GM18511 (cell line): ENCODE measurements around the gene IP6K3.

Source experiments
- ATAC-seq: cut with Tn5 transposase; IDR thresholded peaks from one replicate; pipeline ENCODE4 v1.9.1; 2021; ENCODE audit warnings: mild to moderate bottlenecking, moderate library complexity; ENCODE audit not compliant: unreplicated experiment

Gene IP6K3

DNA sequence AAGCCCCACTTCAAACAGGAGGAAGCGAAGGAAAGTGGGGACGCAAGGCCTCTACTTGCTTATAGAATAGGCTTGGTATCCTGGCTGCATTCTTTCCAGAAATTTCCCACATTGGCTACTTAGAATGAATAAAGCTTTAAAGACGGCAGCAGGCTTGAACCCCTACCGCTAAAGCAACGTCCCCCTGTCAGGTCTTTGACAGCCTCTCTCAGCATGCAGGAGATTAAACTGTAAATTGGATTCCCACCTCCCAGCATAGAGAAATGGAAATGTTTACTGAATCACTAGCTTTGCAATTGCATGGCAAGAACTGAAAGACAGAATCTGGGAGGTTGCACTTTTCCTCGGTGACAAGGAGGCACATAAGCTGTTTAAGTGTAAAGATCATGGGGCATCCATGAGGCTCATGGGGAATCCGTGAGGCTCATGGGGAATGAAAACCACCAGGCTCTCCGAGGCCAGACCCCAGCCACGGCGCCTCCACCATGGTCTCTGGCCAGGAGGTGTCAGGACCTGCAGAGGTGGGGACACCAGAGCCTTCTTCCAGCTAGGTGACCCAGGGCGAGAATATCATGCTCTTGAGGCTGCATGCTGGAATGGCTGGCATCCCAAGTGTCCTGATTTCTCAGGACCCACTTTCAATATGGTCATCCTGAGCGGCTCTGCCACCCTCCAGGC, 31.9 kb upstream of the IP6K3 start:
- ATAC-seq, result no peak

DNA sequence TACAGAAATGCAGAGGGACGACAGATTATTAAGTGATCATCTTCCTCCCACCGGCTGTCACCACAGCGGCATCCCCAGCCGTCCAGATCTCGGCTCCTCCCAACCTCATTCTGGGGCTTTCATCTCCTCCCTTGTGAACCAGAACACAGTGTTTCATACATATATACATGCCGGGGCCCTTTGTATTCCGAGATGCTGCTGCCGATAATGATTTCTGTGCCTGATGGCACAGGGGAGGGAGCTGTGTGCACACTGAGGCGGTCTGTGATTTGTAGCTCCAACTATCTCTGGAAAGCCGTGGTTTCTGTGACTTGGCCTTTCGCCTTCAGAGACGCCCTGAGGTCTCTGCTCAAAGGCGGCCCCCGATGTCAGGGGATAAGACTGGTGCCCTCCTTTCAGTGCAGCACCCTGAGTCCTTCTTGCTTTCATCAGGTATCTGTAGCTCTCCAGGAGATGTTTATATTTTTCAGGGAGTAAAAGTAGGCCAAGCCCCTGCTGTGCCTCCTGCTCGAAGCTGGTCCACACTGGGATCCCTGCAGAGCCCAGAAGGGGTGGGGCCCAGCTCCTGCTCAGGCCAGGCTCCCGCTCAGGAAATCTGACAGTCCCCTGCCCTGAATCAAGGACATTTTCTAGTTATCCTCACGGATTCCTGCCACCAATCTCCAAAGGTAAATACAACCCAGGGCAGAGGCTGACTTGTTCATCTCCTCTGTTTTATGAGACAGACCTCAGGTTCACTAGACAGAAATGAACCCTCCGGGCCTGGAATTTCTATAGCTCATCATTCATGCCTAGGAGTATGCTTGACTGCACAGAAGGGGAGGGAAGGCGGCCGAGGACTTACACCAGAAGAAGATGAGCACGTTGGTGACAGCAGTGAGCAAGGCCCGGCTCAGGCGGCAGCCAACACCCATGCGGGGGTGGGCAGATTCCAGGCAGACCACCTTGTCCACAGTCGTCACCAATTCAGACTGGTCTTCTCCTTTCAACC, 31.0 kb upstream of the IP6K3 start:
- no peak for ATAC-seq

DNA sequence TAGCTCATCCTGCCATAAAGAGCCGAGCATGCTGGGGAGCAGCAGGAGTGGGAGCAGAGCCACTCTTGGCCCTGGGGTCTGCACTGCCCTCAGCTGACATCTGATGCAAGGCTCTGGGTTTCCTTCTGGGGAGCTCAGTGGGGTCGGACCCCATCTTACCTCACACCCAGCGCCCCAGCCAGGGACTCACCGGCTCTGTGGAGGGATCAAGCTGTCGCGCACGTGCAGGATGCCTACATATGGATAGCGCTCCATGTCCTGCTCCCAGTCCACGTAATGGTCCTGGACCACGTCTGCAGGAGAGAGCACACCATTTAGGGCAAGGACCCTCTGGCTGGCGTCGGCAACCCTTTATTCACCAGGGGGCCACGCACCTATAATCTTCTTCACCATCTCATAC, 30.1 kb upstream of the IP6K3 start:
- no peak for ATAC-seq

DNA sequence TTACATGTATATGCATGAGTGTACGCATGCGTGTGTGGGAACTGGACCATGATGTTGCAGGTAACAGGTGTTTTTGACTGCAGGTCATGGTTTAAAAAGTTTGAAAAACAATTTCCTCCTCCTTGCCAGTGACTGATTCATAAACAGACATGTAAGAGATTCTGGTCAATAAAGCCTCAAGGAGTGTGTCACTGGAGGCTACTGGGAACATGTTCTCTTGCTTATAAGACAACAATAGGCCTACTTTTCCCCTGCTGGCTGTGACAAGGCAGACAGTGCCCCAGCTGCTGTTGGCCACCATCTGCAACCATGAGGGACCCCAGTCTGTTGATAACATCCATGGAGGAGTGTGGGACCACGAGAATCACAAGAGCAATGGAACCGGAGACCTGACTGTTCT, 29.5 kb upstream of the IP6K3 start:
- ATAC-seq, result no peak

DNA sequence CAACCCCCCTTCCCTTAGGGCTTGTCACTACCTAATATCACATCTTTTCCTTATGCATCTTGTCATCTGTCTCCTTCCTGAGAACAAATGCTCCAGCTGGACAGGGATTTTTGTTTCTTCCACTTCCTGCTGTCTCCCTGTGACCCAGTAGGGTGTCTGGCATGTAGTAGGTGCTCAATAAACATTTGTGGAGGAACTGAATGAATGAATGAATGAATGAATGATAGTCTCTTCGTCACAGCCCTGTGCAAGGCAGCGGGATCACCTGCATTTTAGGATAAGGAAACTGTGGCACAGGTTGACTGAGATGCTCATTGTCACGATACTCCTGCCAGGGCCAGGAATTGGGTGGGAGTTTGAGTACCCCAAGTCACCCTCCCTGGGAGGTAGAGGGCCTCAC, 28.1 kb upstream of the IP6K3 start:
- no peak for ATAC-seq

DNA sequence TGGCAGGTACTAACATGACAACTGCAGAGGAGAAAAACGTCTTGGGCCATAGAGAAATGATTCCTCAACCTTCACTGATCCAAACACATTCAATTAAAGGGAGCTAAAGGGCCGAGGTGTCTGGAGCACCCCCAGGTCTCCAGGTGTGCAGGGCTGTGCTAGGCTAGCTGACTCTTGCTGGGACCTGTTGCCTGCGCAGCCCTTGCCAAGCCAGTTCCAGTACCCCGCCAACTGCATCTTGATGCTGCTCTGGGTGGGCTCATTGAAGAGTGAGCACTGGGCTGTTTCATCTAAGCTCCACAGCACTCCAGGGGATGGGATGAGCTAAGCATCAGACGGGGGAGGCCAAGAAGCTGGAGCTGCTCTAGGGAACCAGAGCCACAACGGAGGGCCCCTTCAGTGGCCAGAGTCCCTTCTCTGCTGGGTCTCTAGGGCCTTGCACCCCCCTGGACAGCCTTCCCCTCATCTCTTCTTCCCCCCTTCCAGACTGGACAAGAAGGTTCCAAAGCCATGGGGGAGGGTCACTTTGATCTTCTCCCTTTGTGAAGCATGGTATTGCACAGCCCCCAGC, 26.3 kb upstream of the IP6K3 start:
- ATAC-seq, result no peak

DNA sequence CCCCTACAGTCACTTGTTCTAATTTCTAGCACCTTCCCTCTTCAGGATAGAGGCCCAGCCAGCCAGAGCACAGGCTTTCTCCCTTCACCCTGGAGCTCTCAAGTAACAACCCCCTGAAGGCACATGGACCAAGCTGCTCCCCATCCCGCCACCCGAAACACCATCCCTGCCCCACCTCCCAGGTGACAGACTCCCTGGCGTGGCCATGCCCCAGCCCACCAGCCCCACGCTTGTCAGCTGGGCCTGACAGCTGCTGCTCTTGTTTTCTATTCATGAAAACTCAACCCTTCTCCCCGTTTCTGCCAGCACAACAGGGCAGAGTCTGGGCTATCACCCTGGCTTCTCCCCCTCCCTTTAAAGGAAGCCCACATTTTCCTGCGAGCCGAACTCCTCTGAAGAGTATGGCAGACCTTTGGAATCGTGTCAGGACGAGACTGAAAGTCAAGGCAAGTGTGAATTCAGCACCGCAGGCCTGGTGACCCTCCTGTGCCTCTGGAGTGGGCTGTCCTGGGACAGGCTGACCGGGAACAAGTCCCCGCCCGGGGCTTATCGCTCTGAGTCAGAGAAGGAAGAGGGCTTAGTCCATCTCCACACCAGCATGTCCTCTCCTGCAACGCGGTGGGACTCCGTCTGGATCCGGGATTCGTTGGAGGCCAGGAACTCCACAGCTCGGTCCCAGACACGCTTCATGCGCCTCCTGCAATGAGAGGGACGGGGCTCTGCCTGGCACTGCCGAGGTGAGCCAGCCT, 25.6 kb upstream of the IP6K3 start:
- no peak for ATAC-seq

DNA sequence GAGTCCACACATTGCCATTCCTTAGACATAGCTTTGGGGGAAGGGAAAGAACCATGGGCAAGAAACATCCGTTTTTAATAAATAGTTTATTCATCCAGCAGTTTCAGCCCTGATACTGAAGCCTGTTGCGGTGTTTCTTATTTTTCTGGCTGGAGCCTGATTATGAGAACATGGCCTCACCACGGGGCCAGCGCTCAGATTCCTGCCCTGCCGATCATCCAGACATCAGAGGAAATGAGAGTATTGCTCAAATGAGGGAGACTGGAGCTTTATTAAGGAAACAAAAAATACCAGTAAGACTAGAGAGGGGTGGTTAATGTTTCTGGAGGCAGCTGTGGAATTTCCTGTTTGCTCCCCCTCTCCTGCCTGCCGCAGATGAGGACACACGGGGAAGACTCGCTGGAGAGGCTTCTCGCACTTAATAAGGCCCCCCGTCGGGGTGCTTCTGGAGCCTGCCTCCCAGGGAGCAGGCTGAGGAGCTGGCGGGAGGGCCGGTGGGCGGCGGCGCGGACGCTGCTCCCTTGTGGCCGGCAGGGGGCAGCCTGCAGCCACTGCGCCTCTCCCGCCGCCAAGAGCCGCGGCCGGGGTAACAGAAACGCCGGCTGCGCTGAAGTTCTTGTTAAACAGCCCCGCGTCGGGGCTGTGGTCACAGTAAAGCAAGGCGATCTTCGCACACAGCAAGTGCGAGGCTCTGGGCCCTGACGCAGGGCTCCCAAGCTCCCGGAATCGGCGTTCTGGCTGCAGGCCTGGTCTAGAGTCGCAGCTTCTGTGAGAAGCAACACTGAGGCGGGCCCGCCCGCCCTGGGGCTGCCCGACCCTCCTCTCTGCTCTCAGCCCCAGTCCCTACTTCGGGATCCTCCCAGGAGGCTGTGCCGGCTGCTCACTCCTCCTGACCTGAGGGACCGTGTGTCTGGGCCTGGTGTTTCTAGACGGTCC, 24.7 kb upstream of the IP6K3 start:
- no peak for ATAC-seq

DNA sequence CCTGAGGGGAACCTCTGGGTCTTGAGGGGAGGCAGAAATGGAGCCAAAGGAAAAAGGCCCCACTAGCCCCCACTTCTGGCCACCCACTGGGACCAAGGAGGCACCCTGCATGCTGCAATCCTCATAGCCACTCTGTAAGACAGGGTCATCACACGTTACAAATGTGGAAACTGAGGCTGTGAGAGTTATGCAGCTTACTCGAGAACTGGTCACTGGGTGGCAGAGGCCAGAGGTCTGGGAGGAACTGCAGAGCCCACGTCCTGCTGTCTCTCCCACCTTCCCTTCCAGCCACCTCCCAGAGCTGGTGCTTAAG, 24.1 kb upstream of the IP6K3 start:
- no peak for ATAC-seq

DNA sequence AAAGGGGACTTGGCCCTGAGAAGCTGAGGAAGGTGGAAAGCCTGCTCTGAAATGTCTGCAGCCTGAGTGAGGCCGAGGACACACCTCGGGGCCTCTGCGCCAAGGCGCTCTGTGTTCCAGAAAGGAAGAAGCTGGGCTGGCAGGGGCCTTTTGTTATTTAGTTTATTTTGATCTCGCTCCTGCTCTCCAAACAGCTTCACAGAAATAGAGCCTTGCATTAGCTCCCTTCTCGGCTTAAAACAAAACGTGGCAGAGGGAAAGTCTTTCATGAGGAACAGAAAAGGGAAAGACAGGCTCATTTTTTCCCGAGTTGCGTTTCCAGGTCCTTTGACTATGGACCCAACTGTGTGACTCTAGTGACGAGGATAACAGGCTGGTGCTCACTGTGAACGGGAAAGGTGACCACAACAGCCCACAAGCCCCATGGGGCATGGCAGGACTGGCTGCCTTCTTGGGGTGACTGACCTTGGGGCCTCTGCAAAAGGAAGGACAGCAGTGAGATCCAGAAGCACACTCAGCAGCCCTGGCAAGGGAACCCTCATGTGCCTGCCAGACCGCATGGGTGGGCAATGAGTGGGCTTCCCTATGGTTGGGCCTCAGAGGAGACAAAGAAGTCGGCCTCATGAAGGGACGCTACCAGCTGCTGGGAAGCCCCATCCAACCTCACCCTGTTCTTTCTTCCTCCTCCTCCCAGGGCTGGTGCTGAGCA, 23.6 kb upstream of the IP6K3 start:
- ATAC-seq, result no peak

DNA sequence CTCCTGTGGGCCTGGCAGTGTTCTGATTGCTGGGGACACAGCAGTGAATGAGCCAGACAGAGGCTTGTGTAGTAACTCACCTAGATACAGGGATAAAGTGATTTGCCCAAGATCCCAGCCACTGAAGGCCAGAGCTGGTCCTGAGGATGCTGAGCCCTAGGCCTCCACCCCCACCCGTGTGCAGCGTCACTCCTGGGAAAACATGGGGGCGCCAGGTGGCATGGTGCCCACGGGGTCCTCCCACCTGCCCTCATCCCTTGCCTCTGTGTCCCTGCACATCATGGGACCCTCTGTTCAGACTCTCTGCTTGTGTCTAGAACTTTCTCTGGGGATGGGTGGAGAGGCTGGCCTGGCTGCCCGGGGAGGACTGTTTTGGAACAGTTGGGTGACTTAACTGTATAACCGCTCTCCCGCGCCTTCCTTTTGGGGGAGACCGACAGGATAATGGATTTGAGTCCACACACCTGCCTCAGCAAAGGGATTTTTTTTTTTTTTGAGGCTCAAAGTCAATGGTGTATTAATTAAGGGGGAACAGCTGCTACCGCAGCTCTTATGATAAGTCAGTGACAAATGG, 22.6 kb upstream of the IP6K3 start:
- no peak for ATAC-seq

DNA sequence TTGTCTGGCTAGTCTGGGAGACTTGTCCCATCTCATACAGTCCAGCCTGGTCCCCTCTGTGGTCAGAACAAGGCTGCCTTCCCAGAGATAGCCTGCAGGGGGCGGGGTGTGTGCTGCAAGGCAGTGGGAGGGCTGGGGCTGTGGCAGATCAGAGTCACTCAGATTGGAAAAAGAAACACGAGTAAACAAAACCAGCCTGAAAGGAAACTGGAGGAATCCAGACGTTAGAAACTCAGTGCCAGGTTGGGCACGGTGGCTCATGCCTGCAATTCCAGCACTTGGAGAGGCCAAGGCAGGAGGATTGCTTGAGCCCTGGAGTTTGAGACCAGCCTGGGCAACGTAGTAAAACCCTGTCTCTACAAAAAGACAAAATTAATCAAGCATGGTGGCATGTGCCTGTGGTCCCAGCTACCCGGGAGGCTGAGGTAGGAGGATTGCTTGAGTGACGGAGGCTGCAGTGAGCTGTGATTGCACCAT, 22.0 kb upstream of the IP6K3 start:
- ATAC-seq, result no peak

DNA sequence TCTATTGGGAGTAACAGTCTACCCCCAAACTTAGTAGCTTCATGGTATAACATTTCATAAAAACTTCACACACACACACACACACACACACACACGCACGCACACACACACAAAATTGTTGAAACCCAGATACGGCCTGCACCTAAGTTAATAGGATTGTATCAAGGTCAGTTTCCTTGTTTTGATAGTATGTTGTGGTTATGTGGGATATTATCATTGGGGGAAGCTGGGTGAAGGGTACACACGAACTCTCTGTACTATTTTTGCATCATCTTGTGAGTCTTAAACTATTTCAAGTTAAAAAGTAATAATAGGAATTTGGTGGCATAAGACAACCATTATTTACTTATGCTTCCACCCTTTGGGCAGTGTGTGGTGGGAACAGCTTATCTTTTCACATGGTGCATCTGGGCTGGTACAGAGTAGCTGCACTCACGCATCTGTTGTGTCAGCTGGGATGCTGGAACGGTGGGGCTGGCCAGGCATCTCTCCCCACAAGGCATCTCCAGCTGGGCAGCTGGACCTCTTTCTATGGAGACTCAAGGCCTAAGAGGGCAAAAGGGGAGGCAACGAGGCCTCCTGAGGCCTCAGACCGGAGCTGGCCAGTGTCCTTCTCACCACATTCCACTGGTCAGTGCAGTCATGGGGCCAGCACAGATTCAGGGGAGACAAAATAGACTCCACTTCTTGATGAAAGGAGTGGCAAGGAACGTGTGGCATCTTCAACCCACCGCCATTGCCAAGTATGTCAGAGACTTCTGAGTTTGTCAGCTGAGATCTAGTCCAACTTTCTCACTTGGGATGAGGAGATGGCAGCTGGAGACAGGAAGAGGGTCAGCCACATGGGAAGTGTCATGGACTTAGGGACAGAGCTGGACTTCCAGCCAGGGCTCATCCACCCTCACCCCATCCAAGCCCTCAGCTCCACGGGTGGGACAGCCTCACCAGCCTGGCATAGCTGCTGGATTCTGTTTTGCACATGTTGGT, 20.5 kb upstream of the IP6K3 start:
- no peak for ATAC-seq

DNA sequence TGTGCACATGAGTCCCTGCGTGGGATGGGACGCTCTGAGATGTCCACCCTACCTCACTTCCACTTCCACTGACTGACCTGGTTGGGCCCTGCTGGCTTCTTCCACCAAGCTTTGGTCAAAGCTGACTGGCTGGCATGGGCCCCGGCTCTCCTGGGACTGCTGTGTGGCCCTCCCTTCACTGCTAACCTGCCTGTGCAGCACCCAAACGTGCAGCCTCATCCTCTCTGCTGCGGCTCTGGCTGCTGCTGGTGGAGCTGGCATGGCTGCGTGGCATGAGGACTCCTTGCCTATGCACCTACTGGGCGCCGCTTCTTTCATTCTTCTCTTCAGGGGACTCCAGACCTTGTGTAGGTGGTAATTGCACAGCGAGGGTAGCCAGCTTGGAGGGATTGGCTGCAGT, 18.7 kb upstream of the IP6K3 start:
- ATAC-seq, result no peak

DNA sequence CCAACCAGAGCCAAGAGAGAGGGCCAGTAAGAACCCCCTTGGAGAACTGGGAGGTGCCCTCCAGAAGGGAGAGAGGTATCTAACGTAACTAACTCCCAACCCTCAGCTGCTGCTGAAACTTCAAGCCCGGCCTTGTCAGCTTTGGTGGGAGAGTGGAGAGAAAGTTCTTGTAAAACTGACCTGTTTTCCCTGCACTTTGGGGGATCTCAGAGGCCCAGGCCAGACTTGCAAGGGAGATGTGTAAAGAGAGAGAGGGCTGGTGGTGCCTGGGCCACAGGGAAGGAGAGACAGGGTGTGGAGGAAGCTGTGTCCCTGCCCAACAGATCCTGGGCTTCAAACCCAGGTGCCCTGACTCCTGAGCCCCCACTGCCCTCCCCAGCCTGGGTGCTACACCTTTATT, 17.3 kb upstream of the IP6K3 start:
- no peak for ATAC-seq

DNA sequence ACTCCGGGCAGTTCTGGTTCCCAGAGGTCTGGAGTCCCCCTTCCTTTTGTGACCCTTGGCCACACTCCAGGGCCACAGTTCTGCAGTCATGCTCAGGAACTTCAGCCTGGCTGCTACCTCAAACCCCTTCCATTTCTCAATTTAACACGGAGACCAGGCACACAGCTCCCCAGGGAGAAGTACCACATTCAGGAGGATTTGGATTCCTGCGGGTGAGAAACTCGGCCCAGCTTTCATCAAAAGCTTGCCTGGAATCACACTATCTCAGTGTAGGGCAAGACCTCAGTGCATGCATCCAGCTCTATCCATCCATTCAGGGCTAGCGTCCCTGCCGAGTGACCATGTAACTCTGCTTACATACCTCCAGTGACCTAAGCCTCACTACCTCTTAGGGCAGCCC, 16.8 kb upstream of the IP6K3 start:
- ATAC-seq, result no peak

DNA sequence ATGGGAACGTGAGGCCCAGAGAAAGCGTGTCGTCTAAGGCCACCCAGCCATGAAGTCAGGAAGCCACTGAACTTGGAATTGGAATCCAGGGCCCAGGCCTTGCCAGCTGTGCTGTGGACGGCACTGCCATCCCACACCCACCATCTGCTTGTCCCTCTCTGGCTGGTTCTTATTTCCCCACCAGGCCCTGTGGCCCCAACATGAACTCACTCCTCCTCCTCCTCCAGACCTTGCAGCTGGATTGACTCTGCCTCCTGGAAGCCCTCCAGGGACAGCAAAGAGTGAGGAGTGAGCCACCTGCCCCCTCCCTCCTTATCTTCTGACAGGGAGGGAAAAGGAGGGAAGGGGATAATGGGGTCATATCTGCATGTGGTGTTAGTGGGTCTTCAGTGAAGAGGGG, 16.0 kb upstream of the IP6K3 start:
- no peak for ATAC-seq
